ENCODE measurements around the gene CAPRIN2.

Gene CAPRIN2

DNA sequence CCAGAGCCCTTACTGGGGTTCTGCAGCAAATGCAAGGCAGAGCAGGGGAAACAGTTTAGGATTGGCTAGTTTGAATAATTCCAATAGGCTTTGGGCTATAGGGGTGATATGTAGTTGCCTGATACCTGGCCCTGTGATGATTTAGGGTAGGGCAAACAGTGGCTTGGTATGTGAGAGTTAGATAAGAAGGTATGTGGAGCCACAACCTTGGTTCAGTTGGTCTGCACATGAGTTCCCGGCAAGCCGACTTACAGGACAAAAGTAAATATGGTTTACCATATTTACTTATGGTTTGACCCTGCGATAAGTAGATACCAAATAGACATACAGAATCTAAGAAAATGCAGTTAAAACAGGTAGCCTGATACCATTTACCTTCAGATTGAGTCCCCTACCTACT is 8.3 kb upstream of the CAPRIN2 start:
- DNase-seq = no peak

GRCh38 chr12:30761730-30762129 is 7.0 kb upstream of the CAPRIN2 start:
- DNase-seq = no peak

- no peak for DNase-seq
Observed at GRCh38 chr12:30757316-30757715, 2.6 kb upstream of the CAPRIN2 start.

GRCh38 chr12:30756074-30756473 is 1.3 kb upstream of the CAPRIN2 start:
- DNase-seq = no peak

GRCh38 chr12:30755395-30755762 is 628 bp upstream of the CAPRIN2 start:
- no peak for DNase-seq

- no peak for DNase-seq
Observed at GRCh38 chr12:30754383-30754749, 385 bp downstream of the CAPRIN2 start.

GRCh38 chr12:30753751-30754382 is 884 bp downstream of the CAPRIN2 start:
- DNase-seq = no peak

DNA sequence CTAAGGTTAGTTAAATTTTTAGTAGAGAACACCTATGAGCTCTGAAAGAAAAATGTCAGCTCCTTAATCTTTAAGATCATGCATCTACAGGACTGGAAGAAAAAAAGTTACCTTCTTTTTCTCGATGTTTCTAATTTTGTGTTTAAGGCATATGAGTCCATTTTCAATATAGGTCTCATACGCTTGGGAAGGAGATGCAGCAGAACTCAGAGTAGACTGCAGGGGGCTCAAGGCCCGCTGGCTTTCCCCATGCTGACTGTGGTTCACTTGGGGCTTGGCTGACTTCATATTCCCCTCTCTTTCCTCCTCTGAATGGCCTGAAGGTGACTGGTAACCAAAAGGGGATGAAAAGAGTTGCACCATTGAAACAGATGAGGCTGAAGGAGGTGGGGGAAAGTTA is 1.5 kb downstream of the CAPRIN2 start:
- DNase-seq = no peak

DNA sequence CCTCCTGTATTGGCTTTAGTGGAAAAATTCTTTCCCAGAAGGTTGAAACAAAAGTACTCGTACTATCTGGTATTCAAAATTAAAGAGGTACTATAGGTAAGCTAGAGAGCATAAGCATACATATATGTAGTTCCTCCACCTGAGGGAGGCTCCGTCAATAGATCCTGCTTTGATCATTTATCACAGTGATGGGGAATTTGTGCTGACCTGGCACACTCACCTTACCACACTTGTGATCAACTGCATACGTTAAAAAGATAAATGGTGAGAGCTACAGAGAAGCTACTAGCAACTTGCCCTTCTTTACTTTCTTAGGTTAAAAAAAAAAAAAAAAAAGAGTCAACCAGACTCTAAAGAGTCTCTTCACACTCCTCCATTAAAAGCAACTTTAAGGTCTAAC is 2.5 kb downstream of the CAPRIN2 start:
- DNase-seq = no peak

DNA sequence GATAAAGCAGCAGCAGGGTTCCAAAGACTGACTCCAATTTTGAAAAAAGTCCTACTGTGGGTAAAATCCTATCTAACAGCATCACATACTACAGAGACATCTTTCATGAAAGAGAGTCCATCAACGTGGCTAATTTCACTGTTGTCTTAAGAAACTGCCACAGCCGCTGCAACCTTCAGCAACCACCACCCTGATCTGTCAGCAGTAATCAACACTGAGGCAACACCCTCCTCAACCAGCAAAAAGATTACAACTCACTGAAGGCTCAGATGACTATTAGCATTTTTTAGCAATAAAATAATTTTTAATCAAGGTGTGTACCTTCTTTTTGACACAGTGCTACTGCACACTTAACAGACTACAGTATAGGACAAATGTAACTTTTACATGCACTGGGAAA is 6.6 kb downstream of the CAPRIN2 start:
- no peak for DNase-seq

DNA sequence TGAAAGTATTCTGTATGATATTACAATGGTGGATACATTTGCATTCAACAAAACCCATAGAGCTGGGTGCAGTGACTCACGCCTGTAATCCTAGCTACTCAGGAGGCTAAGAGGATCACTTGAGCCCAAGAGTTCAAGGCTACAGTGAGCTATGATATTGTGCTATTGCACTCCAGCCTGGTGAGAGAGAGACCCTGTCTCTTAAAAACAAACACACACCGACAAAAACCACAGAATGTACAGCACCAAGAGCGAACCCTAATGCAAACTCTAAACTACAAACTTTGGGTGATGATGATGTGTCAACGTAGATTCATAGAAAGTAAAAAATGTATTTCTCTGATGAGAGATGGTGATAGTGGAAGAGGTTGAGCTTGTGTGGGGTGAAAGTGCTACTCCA is 8.6 kb downstream of the CAPRIN2 start:
- DNase-seq = no peak

DNA sequence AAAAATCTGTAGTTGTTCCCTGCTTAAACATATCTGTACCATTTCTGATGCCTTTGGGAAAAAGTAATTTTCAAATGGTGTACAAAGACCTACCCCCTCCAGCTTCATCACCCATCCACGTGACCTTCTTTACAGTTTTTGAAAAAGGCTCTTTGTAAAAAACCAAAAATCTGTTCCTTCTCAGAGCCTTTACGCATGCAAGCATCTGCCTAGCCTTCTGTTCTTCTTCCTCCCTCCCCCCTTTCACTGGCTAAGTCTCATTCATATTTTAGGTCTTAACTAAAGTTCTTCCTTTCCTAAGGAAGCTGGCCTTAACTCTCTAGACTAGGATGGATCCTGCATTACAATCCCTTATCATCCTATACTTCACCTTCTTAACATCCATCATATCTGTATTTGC is 10.4 kb downstream of the CAPRIN2 start:
- no peak for DNase-seq

DNA sequence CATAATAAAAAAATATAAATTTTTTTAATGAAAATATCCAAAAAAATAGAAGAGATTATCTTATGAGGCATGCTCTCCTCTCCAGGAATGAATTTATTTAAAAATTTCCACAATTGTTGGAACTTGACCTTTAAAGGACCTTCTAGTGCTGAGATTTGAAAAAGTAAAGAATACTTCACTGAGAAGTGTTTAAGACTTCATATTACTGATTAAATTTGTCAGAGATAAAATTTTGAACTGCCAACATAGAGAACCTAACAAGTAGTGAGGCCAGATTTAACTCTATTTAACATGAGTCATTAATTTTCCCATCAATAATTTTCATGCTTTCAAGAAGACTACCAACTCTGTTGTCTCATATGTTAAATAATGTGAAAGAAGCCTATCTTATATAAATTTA is 14.5 kb downstream of the CAPRIN2 start:
- DNase-seq = no peak

DNA sequence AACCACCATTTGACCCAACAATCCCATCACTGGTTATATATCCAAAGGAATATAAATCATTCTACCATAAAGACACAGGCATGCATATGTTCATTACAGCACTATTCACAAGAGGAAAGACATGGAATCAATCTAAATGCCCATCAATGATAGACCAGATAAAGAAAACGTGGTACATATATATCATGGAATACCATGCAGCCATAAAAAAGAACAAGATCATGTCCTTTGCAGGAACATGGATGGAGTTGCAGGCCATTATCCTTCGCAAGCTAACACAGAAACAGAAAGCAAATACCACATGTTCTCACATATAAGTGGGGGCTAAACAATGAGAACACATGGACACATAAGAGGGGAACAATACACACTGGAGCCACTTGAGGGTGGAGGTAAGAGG is 15.7 kb downstream of the CAPRIN2 start:
- DNase-seq = no peak

DNA sequence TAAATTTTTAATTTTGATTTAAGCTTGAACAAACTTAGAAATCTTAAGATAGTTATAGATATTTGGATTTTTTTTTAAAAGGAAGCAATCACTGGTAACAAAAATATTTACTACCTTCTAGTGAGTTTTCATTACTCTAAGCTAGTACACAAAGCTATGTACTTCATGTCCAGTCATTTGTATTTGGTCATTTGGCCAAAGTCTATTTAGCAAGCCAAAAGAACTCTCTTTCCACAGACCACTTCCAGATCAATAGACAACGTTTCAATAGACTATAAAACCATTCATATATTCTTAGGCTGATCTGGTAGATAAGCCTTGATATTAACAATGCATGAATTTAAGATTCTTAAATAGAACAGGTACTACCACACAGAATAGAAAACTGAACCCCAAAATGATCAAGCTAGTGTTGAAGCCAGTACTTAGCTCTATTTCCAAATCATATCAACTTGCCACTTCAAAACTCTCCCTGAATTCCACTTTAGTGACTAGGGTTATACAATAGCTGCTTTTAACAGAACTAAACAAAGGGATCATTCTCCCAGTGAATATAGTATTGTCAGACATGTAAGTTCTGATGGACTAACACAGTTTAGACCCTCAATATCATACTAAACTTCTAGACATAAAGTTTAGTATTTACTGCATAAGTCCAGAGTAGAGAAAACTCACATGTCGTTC is 21.7 kb downstream of the CAPRIN2 start:
- no peak for DNase-seq

- no peak for DNase-seq
Observed at GRCh38 chr12:30730011-30730410, 24.7 kb downstream of the CAPRIN2 start.

GRCh38 chr12:30729547-30729946 is 25.2 kb downstream of the CAPRIN2 start:
- no peak for DNase-seq

- no peak for DNase-seq
Observed at GRCh38 chr12:30726647-30727046, 28.1 kb downstream of the CAPRIN2 start.

DNA sequence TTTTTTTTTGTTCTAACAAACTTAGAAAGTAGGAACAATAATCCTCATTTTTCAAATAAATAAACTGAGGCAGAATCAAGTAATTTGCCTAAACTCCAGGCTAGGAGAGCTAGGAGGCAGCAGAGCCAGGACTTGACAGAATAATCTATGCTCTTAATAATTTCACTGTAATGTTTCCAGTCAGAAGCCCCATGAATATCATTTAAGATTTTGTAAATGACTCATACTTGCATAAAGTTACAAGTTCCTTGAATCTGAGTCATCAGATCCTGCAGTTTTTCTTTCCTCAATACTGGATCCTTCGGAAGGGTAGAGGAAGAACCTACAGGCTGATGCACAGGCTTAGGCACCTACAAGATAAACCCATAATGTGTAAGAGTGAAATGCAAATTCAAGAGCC is 29.0 kb downstream of the CAPRIN2 start:
- no peak for DNase-seq

- no peak for DNase-seq
Observed at GRCh38 chr12:30719060-30719459, 35.7 kb downstream of the CAPRIN2 start.

DNA sequence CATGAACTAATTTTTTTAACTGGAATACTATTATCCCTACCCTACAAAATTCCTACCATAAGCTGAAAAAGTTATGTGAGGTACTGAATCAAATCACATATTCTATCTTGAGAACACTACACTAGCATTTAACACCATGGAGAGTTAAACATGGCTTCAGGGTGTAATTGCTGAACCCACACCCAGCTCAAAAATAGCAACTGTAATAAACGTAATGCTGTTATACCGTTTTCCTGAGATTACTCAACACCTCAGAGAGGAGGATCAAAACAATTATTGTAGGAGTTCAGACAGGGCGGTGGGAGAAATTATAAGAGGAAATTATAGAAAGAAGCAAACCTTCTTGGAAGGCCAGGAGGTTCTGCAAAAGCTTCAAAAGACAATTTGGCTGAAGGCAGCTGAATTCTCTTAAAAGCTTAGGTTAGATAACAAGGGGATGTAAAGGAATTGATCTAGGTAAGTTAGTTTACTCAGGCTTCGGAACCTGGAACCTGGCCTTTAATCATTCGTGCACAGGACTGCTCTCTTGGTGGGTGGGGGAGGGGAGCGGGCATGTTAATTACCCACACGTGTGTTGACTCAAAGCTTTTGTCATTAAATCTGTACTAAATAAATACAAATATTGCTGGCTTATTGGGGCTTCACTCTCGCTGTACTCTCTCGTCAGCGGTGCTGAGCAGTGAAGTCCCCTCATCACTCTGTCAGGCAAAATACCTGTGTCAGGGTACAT is 47.0 kb downstream of the CAPRIN2 start:
- DNase-seq = no peak

DNA sequence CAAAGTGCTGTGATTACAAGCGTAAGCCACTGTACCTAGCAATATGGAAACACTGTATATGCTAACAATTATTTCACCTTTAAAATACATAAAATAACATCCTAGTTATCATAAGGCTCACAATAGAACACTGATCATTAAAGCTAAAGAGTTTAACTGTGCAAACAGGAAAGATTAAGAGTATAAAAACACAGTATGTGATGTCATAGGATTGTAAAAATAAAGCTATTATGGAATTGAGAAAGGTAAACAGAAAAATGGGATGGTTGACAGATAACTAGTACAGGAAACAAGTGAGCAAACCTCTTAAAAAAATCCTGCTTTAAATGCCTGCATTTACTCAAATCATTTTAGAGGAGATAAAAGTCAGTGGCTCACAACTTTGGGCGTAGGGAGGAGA is 48.3 kb downstream of the CAPRIN2 start:
- DNase-seq = no peak

DNA sequence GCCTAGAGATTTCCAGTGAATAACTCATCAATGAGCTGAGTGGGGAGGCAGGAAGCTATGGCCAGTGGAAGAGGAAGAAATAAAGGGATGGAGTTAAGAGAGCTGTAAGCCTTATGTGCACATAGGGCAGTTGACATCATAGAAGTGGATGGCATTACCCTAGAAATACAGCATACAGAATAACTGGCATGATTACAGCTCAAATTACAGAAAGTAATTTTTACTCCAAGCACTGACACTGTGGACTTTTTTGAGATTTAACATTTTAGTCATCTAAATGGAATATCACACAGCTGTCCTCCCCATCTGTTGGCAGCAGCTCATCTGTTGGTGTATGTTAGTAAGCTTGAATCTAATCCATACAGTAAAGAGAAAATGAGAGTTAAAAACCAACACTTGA is 53.7 kb downstream of the CAPRIN2 start:
- no peak for DNase-seq

- no peak for DNase-seq
Observed at GRCh38 chr12:30700216-30700900, 54.4 kb downstream of the CAPRIN2 start.

Data from activated T-cell treated with anti-CD3 and anti-CD28 coated beads for 4 hours (primary cell).